ENCODE measurements around the gene GRK3.

The GRK3 gene

GRCh38 chr22:25651332-25652085 is 87.0 kb downstream of the GRK3 start:
- H3K27ac ChIP-seq (ENCODE audit: low read depth, low read length) = no peak overlapping the region
- H3K4me1 ChIP-seq (ENCODE audit: insufficient read depth, low read length) = no peaks in the 10 kb centered on the region
- no peaks in the 10 kb centered on the region for H3K36me3 ChIP-seq (ENCODE audit: insufficient read depth, low read length)
- H3K9me3 ChIP-seq (ENCODE audit: low read length) = no peaks in the 10 kb centered on the region
- H3K27me3 ChIP-seq (ENCODE audit: control insufficient read depth in 1 of 2, insufficient read depth in 2 of 2, low read length in 2 of 2) = no peaks in the 10 kb centered on the region
- no peak overlapping the region for H3K4me3 ChIP-seq (ENCODE audit: low read depth in 1 of 2, low read length in 2 of 2)
- H3K9ac ChIP-seq (ENCODE audit: low read length) = no peak overlapping the region

- H3K27ac ChIP-seq (ENCODE audit: low read depth, low read length) = no peak overlapping the region
- peaks cover 8% of the 10 kb centered on the region for H3K4me1 ChIP-seq (ENCODE audit: insufficient read depth, low read length)
Measured at GRCh38 chr22:25654676-25655075, 90.2 kb downstream of the GRK3 start.

GRCh38 chr22:25655371-25655935 is 91.0 kb downstream of the GRK3 start:
- no peak overlapping the region for H3K9ac ChIP-seq (ENCODE audit: low read length)
- H3K36me3 ChIP-seq (ENCODE audit: insufficient read depth, low read length) = no peaks in the 10 kb centered on the region
- H3K9me3 ChIP-seq (ENCODE audit: low read length) = no peaks in the 10 kb centered on the region
- H3K4me3 ChIP-seq (ENCODE audit: low read depth in 1 of 2, low read length in 2 of 2) = no peak overlapping the region
- H3K4me1 ChIP-seq (ENCODE audit: insufficient read depth, low read length) = peaks cover 15% of the 10 kb centered on the region
- H3K27ac ChIP-seq (ENCODE audit: low read depth, low read length) = no peak overlapping the region
- H3K27me3 ChIP-seq (ENCODE audit: control insufficient read depth in 1 of 2, insufficient read depth in 2 of 2, low read length in 2 of 2) = no peaks in the 10 kb centered on the region

More at GRCh38 chr22:25654676-25655075, 90.2 kb downstream of the GRK3 start:
- Histone ChIP-seq H3K36me3 (ENCODE audit: insufficient read depth, low read length) (no peaks in the 10 kb centered on the region), H3K9ac (ENCODE audit: low read length) (no peak overlapping the region), H3K27me3 (ENCODE audit: control insufficient read depth in 1 of 2, insufficient read depth in 2 of 2, low read length in 2 of 2) (no peaks in the 10 kb centered on the region), H3K9me3 (ENCODE audit: low read length) (no peaks in the 10 kb centered on the region), H3K4me3 (ENCODE audit: low read depth in 1 of 2, low read length in 2 of 2) (no peak overlapping the region)

- no peaks in the 10 kb centered on the region for H3K27me3 ChIP-seq (ENCODE audit: control insufficient read depth in 1 of 2, insufficient read depth in 2 of 2, low read length in 2 of 2)
- no peak overlapping the region for H3K9ac ChIP-seq (ENCODE audit: low read length)
- no peaks in the 10 kb centered on the region for H3K36me3 ChIP-seq (ENCODE audit: insufficient read depth, low read length)
- peaks cover 27% of the 10 kb centered on the region for H3K4me1 ChIP-seq (ENCODE audit: insufficient read depth, low read length)
- H3K4me3 ChIP-seq (ENCODE audit: low read depth in 1 of 2, low read length in 2 of 2) = no peak overlapping the region
- no peak overlapping the region for H3K27ac ChIP-seq (ENCODE audit: low read depth, low read length)
- H3K9me3 ChIP-seq (ENCODE audit: low read length) = no peaks in the 10 kb centered on the region
Measured at GRCh38 chr22:25656724-25657123, 92.2 kb downstream of the GRK3 start.

GRCh38 chr22:25658633-25659032 is 94.2 kb downstream of the GRK3 start:
- Histone ChIP-seq H3K4me1 (ENCODE audit: insufficient read depth, low read length) (peaks cover 30% of the 10 kb centered on the region), H3K9me3 (ENCODE audit: low read length) (no peaks in the 10 kb centered on the region), H3K9ac (ENCODE audit: low read length) (no peak overlapping the region), H3K27me3 (ENCODE audit: control insufficient read depth in 1 of 2, insufficient read depth in 2 of 2, low read length in 2 of 2) (no peaks in the 10 kb centered on the region), H3K36me3 (ENCODE audit: insufficient read depth, low read length) (no peaks in the 10 kb centered on the region), H3K4me3 (ENCODE audit: low read depth in 1 of 2, low read length in 2 of 2) (no peak overlapping the region), H3K27ac (ENCODE audit: low read depth, low read length) (no peak overlapping the region)

GRCh38 chr22:25659413-25659812 is 94.9 kb downstream of the GRK3 start:
- Histone ChIP-seq H3K4me1 (ENCODE audit: insufficient read depth, low read length) (peaks cover 30% of the 10 kb centered on the region), H3K9ac (ENCODE audit: low read length) (no peak overlapping the region), H3K4me3 (ENCODE audit: low read depth in 1 of 2, low read length in 2 of 2) (no peak overlapping the region), H3K27ac (ENCODE audit: low read depth, low read length) (no peak overlapping the region), H3K36me3 (ENCODE audit: insufficient read depth, low read length) (no peaks in the 10 kb centered on the region), H3K27me3 (ENCODE audit: control insufficient read depth in 1 of 2, insufficient read depth in 2 of 2, low read length in 2 of 2) (no peaks in the 10 kb centered on the region), H3K9me3 (ENCODE audit: low read length) (no peaks in the 10 kb centered on the region)

GRCh38 chr22:25660336-25660735 is 95.9 kb downstream of the GRK3 start:
- H3K9ac ChIP-seq (ENCODE audit: low read length) = no peak overlapping the region

GRCh38 chr22:25661073-25661472 is 96.6 kb downstream of the GRK3 start:
- Histone ChIP-seq H3K9ac (ENCODE audit: low read length) (no peak overlapping the region), H3K27me3 (ENCODE audit: control insufficient read depth in 1 of 2, insufficient read depth in 2 of 2, low read length in 2 of 2) (no peaks in the 10 kb centered on the region), H3K36me3 (ENCODE audit: insufficient read depth, low read length) (no peaks in the 10 kb centered on the region), H3K27ac (ENCODE audit: low read depth, low read length) (peak overlapping the region; percentile 43), H3K9me3 (ENCODE audit: low read length) (no peaks in the 10 kb centered on the region), H3K4me3 (ENCODE audit: low read depth in 1 of 2, low read length in 2 of 2) (no peak overlapping the region), H3K4me1 (ENCODE audit: insufficient read depth, low read length) (peaks cover 30% of the 10 kb centered on the region)

More at GRCh38 chr22:25660336-25660735, 95.9 kb downstream of the GRK3 start:
- peaks cover 30% of the 10 kb centered on the region for H3K4me1 ChIP-seq (ENCODE audit: insufficient read depth, low read length)
- no peaks in the 10 kb centered on the region for H3K27me3 ChIP-seq (ENCODE audit: control insufficient read depth in 1 of 2, insufficient read depth in 2 of 2, low read length in 2 of 2)
- no peak overlapping the region for H3K4me3 ChIP-seq (ENCODE audit: low read depth in 1 of 2, low read length in 2 of 2)
- peak overlapping the region; percentile 3 for H3K27ac ChIP-seq (ENCODE audit: low read depth, low read length)
- no peaks in the 10 kb centered on the region for H3K36me3 ChIP-seq (ENCODE audit: insufficient read depth, low read length)
- no peaks in the 10 kb centered on the region for H3K9me3 ChIP-seq (ENCODE audit: low read length)

- no peak overlapping the region for H3K27ac ChIP-seq (ENCODE audit: low read depth, low read length)
- no peaks in the 10 kb centered on the region for H3K36me3 ChIP-seq (ENCODE audit: insufficient read depth, low read length)
- no peak overlapping the region for H3K4me3 ChIP-seq (ENCODE audit: low read depth in 1 of 2, low read length in 2 of 2)
- no peaks in the 10 kb centered on the region for H3K9me3 ChIP-seq (ENCODE audit: low read length)
- H3K4me1 ChIP-seq (ENCODE audit: insufficient read depth, low read length) = peaks cover 43% of the 10 kb centered on the region
- no peak overlapping the region for H3K9ac ChIP-seq (ENCODE audit: low read length)
- no peaks in the 10 kb centered on the region for H3K27me3 ChIP-seq (ENCODE audit: control insufficient read depth in 1 of 2, insufficient read depth in 2 of 2, low read length in 2 of 2)
Measured at GRCh38 chr22:25663654-25664053, 99.2 kb downstream of the GRK3 start.

GRCh38 chr22:25666308-25666707 is 101.8 kb downstream of the GRK3 start:
- H3K4me1 ChIP-seq (ENCODE audit: insufficient read depth, low read length) = peaks cover 20% of the 10 kb centered on the region
- no peak overlapping the region for H3K9ac ChIP-seq (ENCODE audit: low read length)
- H3K27ac ChIP-seq (ENCODE audit: low read depth, low read length) = no peak overlapping the region
- H3K4me3 ChIP-seq (ENCODE audit: low read depth in 1 of 2, low read length in 2 of 2) = no peak overlapping the region
- no peaks in the 10 kb centered on the region for H3K9me3 ChIP-seq (ENCODE audit: low read length)
- no peaks in the 10 kb centered on the region for H3K27me3 ChIP-seq (ENCODE audit: control insufficient read depth in 1 of 2, insufficient read depth in 2 of 2, low read length in 2 of 2)
- no peaks in the 10 kb centered on the region for H3K36me3 ChIP-seq (ENCODE audit: insufficient read depth, low read length)

- H3K27me3 ChIP-seq (ENCODE audit: control insufficient read depth in 1 of 2, insufficient read depth in 2 of 2, low read length in 2 of 2) = no peaks in the 10 kb centered on the region
- no peak overlapping the region for H3K4me3 ChIP-seq (ENCODE audit: low read depth in 1 of 2, low read length in 2 of 2)
- no peak overlapping the region for H3K9ac ChIP-seq (ENCODE audit: low read length)
- H3K27ac ChIP-seq (ENCODE audit: low read depth, low read length) = no peak overlapping the region
- no peaks in the 10 kb centered on the region for H3K9me3 ChIP-seq (ENCODE audit: low read length)
- H3K36me3 ChIP-seq (ENCODE audit: insufficient read depth, low read length) = no peaks in the 10 kb centered on the region
- peaks cover 13% of the 10 kb centered on the region for H3K4me1 ChIP-seq (ENCODE audit: insufficient read depth, low read length)
Measured at GRCh38 chr22:25668437-25668836, 104.0 kb downstream of the GRK3 start.

Data from muscle layer of colon (tissue), 2 donors.